K562 (cell line): ENCODE measurements around the gene REP15. TPM values are rescaled to one million over a fixed set of nuclear protein-coding genes. Genes with fewer than 3 reads are reported as not detected.

ENCODE experiments used
- ATAC-seq: fragments of 200-7000 bp; cut with Tn5 transposase; 3 replicates; pipeline ENCODE4 v1.9.1; 2020; ENCODE audit warnings: moderate library complexity
- BruUV-seq: library from RNA; stranded (reverse); fragments of 400-500 nt; replicated peaks from 2 replicates; lab custom pipeline; 2021; lab: Mats Ljungman, UMichigan
- CTCF ChIA-PET: fragments of 300-600 bp; formaldehyde crosslinking; extraction: SDS; loops from one replicate; lab custom pipeline; 2021; ENCODE audit warnings: low intra/inter-chr PET ratio; lab: Yijun Ruan, JAX
- POLR2A ChIA-PET: fragments of 300-600, 350-650 bp; sonication (Branson Sonifier 250); formaldehyde crosslinking; extraction: SDS; loops from one replicate; lab custom pipeline; 2021; ENCODE audit warnings: antibody characterized with exemption, inconsistent platforms; lab: Yijun Ruan, JAX
- DNase-seq, 4 experiments: peaks; one replicate each; pipeline versions ENCODE4 v3.0.0 to v3.0.0-alpha.2; 2011 to 2018; ENCODE audit warnings: low spot score in 3 of 4, mixed read lengths in 3 of 4; ENCODE audit errors: extremely low read depth in 1 of 4
- FAIRE-seq: peaks from 2 replicates; lab custom pipeline; 2011; peaks lifted over from hg19 to GRCh38; lab: Jason Lieb, UNC
- H2AFZ ChIP-seq: 2 replicates; pipeline ENCODE4 v1.6.0; 2011; ENCODE audit warnings: low read depth, low read length, control low read depth, inconsistent platforms
- H3K27ac ChIP-seq: fragments of 200-600 bp; 3 replicates; pipeline ENCODE4 v1.8.0; 2011; ENCODE audit warnings: low read depth, mild to moderate bottlenecking, control low read depth, inconsistent platforms, low read length, moderate library complexity, mixed read lengths; ENCODE audit errors: extremely low read depth
- H3K27me3 ChIP-seq, 2 experiments: fragments of 300-600 bp in 1 of 2; 2 replicates in 1 of 2; 3 replicates in 1 of 2; pipeline versions ENCODE4 v1.6.0 to v1.8.0; 2011; ENCODE audit warnings: inconsistent platforms in 2 of 2, low read length in 2 of 2, mild to moderate bottlenecking in 1 of 2, mixed read lengths in 1 of 2, moderate library complexity in 1 of 2; ENCODE audit not compliant: control insufficient read depth in 2 of 2, insufficient read depth in 2 of 2
- H3K36me3 ChIP-seq: fragments of 300-600 bp; 3 replicates; pipeline ENCODE4 v1.8.0; 2011; ENCODE audit warnings: mild to moderate bottlenecking, low read length, inconsistent platforms; ENCODE audit not compliant: control insufficient read depth, insufficient read depth
- H3K4me1 ChIP-seq, 2 experiments: fragments of 200-600 bp in 1 of 2; replicated peaks in 1 of 2; 2 replicates in 1 of 2; 3 replicates in 1 of 2; pipeline versions ENCODE4 v1.5.1 to v1.8.0; 2011; ENCODE audit warnings: inconsistent platforms in 2 of 2, low read length in 2 of 2, mild to moderate bottlenecking in 1 of 2, mixed read lengths in 1 of 2, moderate library complexity in 1 of 2; ENCODE audit not compliant: control insufficient read depth in 2 of 2, insufficient read depth in 2 of 2
- H3K4me2 ChIP-seq: 2 replicates; pipeline ENCODE4 v1.6.1; 2011; ENCODE audit warnings: low read length, control low read depth, inconsistent platforms, mixed read lengths; ENCODE audit not compliant: insufficient read depth
- H3K4me3 ChIP-seq: fragments of 200-600 bp; sonication (generic), shearing (Covaris generic); 2 replicates; pipeline ENCODE4 v1.5.1; 2016; ENCODE audit warnings: control low read depth, inconsistent platforms
- H3K79me2 ChIP-seq: fragments of 200-600 bp; 3 replicates; pipeline ENCODE4 v1.8.0; 2011; ENCODE audit warnings: low read length, inconsistent platforms; ENCODE audit not compliant: control insufficient read depth, insufficient read depth
- H3K9ac ChIP-seq, 2 experiments: 2 replicates each; pipeline versions ENCODE4 v1.6.0 to v1.6.1; 2011; ENCODE audit warnings: low read depth in 2 of 2, low read length in 2 of 2, control low read depth in 1 of 2, inconsistent platforms in 1 of 2, mild to moderate bottlenecking in 1 of 2, mixed read lengths in 1 of 2; ENCODE audit not compliant: insufficient read depth in 1 of 2
- H3K9me1 ChIP-seq: one replicate; pipeline ENCODE4 v1.6.0; 2011; ENCODE audit warnings: inconsistent platforms, mild to moderate bottlenecking, low read length, moderate library complexity; ENCODE audit not compliant: control insufficient read depth, insufficient read depth
- H3K9me3 ChIP-seq: replicated peaks from 2 replicates; pipeline ENCODE4 v1.5.1; 2011; ENCODE audit warnings: low read depth, low read length, inconsistent platforms; ENCODE audit not compliant: control insufficient read depth, insufficient read depth
- H4K20me1 ChIP-seq: replicated peaks from 2 replicates; pipeline ENCODE4 v1.6.1; 2011; ENCODE audit warnings: low read length, inconsistent platforms, mixed read lengths; ENCODE audit not compliant: control insufficient read depth, insufficient read depth
- BRD4 ChIP-seq: fragments of 200-600 bp; sonication (generic); IDR thresholded peaks from 2 replicates; pipeline ENCODE4 v1.6.1; 2017; ENCODE audit warnings: inconsistent platforms
- DACH1 ChIP-seq: fragments of 450-650 bp; IDR thresholded peaks from 2 replicates; pipeline ENCODE4 v1.6.1; 2018; ENCODE audit not compliant: partially characterized antibody
- ELF2 ChIP-seq: fragments of 250-450 bp; sonication (Bioruptor Pico); IDR thresholded peaks from 2 replicates; pipeline ENCODE4 v1.5.0; 2021; ENCODE audit warnings: mild to moderate bottlenecking
- ETV5 ChIP-seq: sonication (generic); formaldehyde crosslinking; IDR thresholded peaks from 2 replicates; pipeline ENCODE4 v1.4.0; 2020; ENCODE audit warnings: low read depth, mild to moderate bottlenecking, missing genetic modification reagents
- GATAD2B ChIP-seq: fragments of 450-650 bp; IDR thresholded peaks from 2 replicates; pipeline ENCODE4 v1.6.1; 2017; ENCODE audit warnings: mild to moderate bottlenecking, borderline replicate concordance
- GTF2B ChIP-seq: IDR thresholded peaks from 2 replicates; pipeline ENCODE4 v1.6.1; 2011; ENCODE audit not compliant: insufficient read length; ENCODE audit errors: extremely low read depth
- JUND ChIP-seq, 2 experiments: IDR thresholded peaks; 2 replicates in 1 of 2; 3 replicates in 1 of 2; pipeline ENCODE4 v1.6.1; 2011; ENCODE audit warnings: borderline replicate concordance in 2 of 2, low read depth in 2 of 2, low read length in 2 of 2, improper control_type of control experiment in 1 of 2, missing biosample characterization in 1 of 2, missing genetic modification characterization in 1 of 2, missing genetic modification reagents in 1 of 2
- RBFOX2 ChIP-seq: fragments of 200-400 bp; formaldehyde crosslinking; IDR thresholded peaks from 2 replicates; pipeline ENCODE4 v1.6.1; 2017; ENCODE audit warnings: low read depth, mild to moderate bottlenecking, low read length, moderate library complexity
- RBM17 ChIP-seq: fragments of 200-400 bp; formaldehyde crosslinking; IDR thresholded peaks from 2 replicates; pipeline ENCODE4 v1.6.1; 2017; ENCODE audit warnings: low read depth, mild to moderate bottlenecking, low read length, borderline replicate concordance
- ZNF274 ChIP-seq: IDR thresholded peaks from 2 replicates; pipeline ENCODE4 v1.6.1; 2011; ENCODE audit warnings: low read depth, mild to moderate bottlenecking, low read length, moderate library complexity, borderline replicate concordance
- WGBS: fragments of 100-300 bp; shearing (Covaris generic); methylation state at CpG from one replicate; pipeline ENCODE4 v1.1.6; 2016; ENCODE audit warnings: low coverage, mixed read lengths; ENCODE audit not compliant: insufficient coverage; ENCODE audit errors: missing lambda C conversion rate; 5-methylcytosine and 5-hydroxymethylcytosine counted together
- in situ Hi-C: fragments of 300-500 bp; cut with MboI; formaldehyde crosslinking; loops from 4 replicates; pipeline ENCODE4 v1.15.0; 2018; ENCODE audit warnings: inconsistent platforms, mixed read lengths
- intact Hi-C: fragments of 100-400 bp; cut with micrococcal nuclease; formaldehyde crosslinking; loops from 2 replicates; pipeline ENCODE4 v1.14.2; 2022
- polyA plus RNA-seq, 8 experiments: library from polyadenylated mRNA; depleted of rRNA in 4 of 8; stranded (reverse) in 5 of 8; unstranded in 3 of 8; fragments of >200 nt; fragmentation: Nextera tagmentation in 2 of 8; fragmentation: Illumina TruSeq in 1 of 8; extraction: Ambion mirVana in 2 of 8; extraction: Trizol in 1 of 8; gene quantifications; 2 replicates each; pipeline versions ENCODE4 v1.2.1 to v1.2.3, GENCODE V29; 2011 to 2014; ENCODE audit warnings: inconsistent platforms in 1 of 8, missing spikeins in 1 of 8
- total RNA-seq, 7 experiments: library from RNA; depleted of rRNA in 6 of 7; stranded (reverse); fragments of >200 nt in 6 of 7; fragmentation: Illumina TruSeq in 2 of 7; extraction: Trizol in 2 of 7; gene quantifications; 2 replicates each; pipeline versions ENCODE4 v1.2.1 to v1.2.3, GENCODE V29; 2011 to 2021; ENCODE audit warnings: low replicate concordance in 1 of 7
- TF ChIP-seq, protein P1 (sequence below): sonication (generic); IDR thresholded peaks from 2 replicates; pipeline ENCODE4 v1.6.1; 2016
- TF ChIP-seq, protein P2 (sequence below): fragments of 250-450 bp; sonication (Bioruptor Pico); IDR thresholded peaks from 2 replicates; pipeline ENCODE4 v1.5.0; 2021
- TF ChIP-seq, protein P3 (sequence below): fragments of 450-650 bp; formaldehyde crosslinking; IDR thresholded peaks from 2 replicates; pipeline ENCODE4 v1.4.0; 2020; ENCODE audit warnings: mild to moderate bottlenecking, mixed read lengths

Gene REP15
- total and polyA plus RNA-seq, 9 of the 15 experiments (the other 6 are each of a cell fraction or from before 2014, with no cell fraction given) = not detected

GRCh38 chr12:27711317-27711682 lies 15.1 kb downstream of the REP15 start:
- no peaks in the 10 kb centered on the region; a peak in 1 of 5 replicates for H3K27me3 ChIP-seq
- H3K4me3 ChIP-seq = peak overlapping the region; percentile 97
- H3K9me3 ChIP-seq = no peaks in the 10 kb centered on the region
- 0% methylated on average over 11 of the region's 11 CpGs for WGBS
- peak overlapping the region; percentile 96 to 99 for H3K9ac ChIP-seq
- CTCF ChIA-PET = no interaction called here
- BruUV-seq = no TSS peak
- H3K4me1 ChIP-seq = peaks cover 7 to 12% of the 10 kb centered on the region in 2 experiments; a peak in 4 of 5 replicates
- intact Hi-C loops = no loop called here
- POLR2A ChIA-PET = interaction anchor here (1.0 to 2.0 kb wide), 2 partner anchors 12 to 40 kb away, joined by 5 read pairs; no protein-coding TSS in a partner anchor
- ATAC-seq (peak; percentile 65), FAIRE-seq (no peak), DNase-seq (peak; percentile 17 to 56 (median 20))
- in situ Hi-C loops = no loop called here
- no peaks in the 10 kb centered on the region for H3K9me1 ChIP-seq
- H4K20me1 ChIP-seq = no peaks in the 10 kb centered on the region; the same call in 1 of the 2 replicates
- peak overlapping the region; percentile 97 for H3K4me2 ChIP-seq
- peak overlapping the region; percentile 93 for H3K27ac ChIP-seq
- peak overlapping the region; percentile 93 for H2AFZ ChIP-seq
- peaks cover 37% of the 10 kb centered on the region for H3K36me3 ChIP-seq
- peaks cover 51% of the 10 kb centered on the region for H3K79me2 ChIP-seq
- TF ChIP-seq GTF2B = peak; percentile 61
- TF ChIP-seq GATAD2B = no peak
- TF ChIP-seq, protein P1, sequence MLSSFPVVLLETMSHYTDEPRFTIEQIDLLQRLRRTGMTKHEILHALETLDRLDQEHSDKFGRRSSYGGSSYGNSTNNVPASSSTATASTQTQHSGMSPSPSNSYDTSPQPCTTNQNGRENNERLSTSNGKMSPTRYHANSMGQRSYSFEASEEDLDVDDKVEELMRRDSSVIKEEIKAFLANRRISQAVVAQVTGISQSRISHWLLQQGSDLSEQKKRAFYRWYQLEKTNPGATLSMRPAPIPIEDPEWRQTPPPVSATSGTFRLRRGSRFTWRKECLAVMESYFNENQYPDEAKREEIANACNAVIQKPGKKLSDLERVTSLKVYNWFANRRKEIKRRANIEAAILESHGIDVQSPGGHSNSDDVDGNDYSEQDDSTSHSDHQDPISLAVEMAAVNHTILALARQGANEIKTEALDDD = 0 out of 2 replicates have a peak, but pooled peaks have one; percentile 31
- TF ChIP-seq ZNF274 = no peak
- no peak for TF ChIP-seq RBFOX2
- TF ChIP-seq DACH1 = no peak
- TF ChIP-seq RBM17 = no peak
- TF ChIP-seq BRD4 = peak; percentile 6; the same call in 1 of the 2 replicates
- TF ChIP-seq, protein P2, sequence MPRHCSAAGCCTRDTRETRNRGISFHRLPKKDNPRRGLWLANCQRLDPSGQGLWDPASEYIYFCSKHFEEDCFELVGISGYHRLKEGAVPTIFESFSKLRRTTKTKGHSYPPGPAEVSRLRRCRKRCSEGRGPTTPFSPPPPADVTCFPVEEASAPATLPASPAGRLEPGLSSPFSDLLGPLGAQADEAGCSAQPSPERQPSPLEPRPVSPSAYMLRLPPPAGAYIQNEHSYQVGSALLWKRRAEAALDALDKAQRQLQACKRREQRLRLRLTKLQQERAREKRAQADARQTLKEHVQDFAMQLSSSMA (CRISPR knock-in tag) = no peak
- TF ChIP-seq, protein P3, sequence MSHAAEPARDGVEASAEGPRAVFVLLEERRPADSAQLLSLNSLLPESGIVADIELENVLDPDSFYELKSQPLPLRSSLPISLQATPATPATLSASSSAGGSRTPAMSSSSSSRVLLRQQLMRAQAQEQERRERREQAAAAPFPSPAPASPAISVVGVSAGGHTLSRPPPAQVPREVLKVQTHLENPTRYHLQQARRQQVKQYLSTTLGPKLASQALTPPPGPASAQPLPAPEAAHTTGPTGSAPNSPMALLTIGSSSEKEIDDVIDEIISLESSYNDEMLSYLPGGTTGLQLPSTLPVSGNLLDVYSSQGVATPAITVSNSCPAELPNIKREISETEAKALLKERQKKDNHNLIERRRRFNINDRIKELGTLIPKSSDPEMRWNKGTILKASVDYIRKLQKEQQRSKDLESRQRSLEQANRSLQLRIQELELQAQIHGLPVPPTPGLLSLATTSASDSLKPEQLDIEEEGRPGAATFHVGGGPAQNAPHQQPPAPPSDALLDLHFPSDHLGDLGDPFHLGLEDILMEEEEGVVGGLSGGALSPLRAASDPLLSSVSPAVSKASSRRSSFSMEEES (CRISPR knock-in tag) = no peak
- no peak for TF ChIP-seq JUND (IDR thresholded peaks at IDR 0.05; ENCODE audit: borderline replicate concordance, low read depth, low read length)
- no peak for TF ChIP-seq JUND (tag; IDR thresholded peaks at IDR 0.05; ENCODE audit: borderline replicate concordance, low read depth, low read length)
- TF ChIP-seq ELF2 = no peak
- TF ChIP-seq ETV5 (CRISPR knock-in tag) = peak; percentile 39; the same call in 1 of the 2 replicates
